Measurements from ENCODE around the gene APOL6.

The APOL6 gene

GRCh38 chr22:35684732-35685131 lies 36.5 kb downstream of the APOL6 start:
- Histone ChIP-seq H3K4me1 (ENCODE audit: insufficient read depth, low read length, severe bottlenecking) (peaks cover 49% of the 10 kb centered on the region), H3K36me3 (ENCODE audit: insufficient read depth, low read length) (peaks cover 3% of the 10 kb centered on the region; the same call in 1 of the 2 replicates), H4K20me1 (ENCODE audit: insufficient read depth, low read length) (no peaks in the 10 kb centered on the region), H3K9me2 (ENCODE audit: low read depth, low read length) (no peaks in the 10 kb centered on the region), H3K27me3 (ENCODE audit: insufficient read depth, low read length) (no peaks in the 10 kb centered on the region), H3K79me2 (ENCODE audit: insufficient read depth, low read length) (no peaks in the 10 kb centered on the region), H3K27ac (ENCODE audit: low read depth, low read length, poor library complexity, severe bottlenecking) (peak overlapping the region; percentile 99), H3K4me2 (ENCODE audit: low read length) (no peak overlapping the region), H3K9ac (ENCODE audit: low read length) (no peak overlapping the region), H3F3A (ENCODE audit: insufficient read depth, low read length) (no peaks in the 10 kb centered on the region; the same call in 1 of the 2 replicates), H3K4me3 (ENCODE audit: low read depth, low read length, poor library complexity, severe bottlenecking) (no peak overlapping the region), H2AFZ (ENCODE audit: low read length) (no peak overlapping the region), H3K9me3 (ENCODE audit: low read length) (peaks cover 7% of the 10 kb centered on the region)
- TF ChIP-seq CTCF (IDR thresholded peaks at IDR 0.05; ENCODE audit: low read length) (no peak), EZH2 (IDR thresholded peaks at IDR 0.05; ENCODE audit: borderline replicate concordance, low read length) (no peak)

- Histone ChIP-seq H3K36me3 (ENCODE audit: insufficient read depth, low read length) (peaks cover 3% of the 10 kb centered on the region; the same call in 1 of the 2 replicates), H2AFZ (ENCODE audit: low read length) (0 out of 2 replicates have a peak overlapping the region, but pooled peaks have one; percentile 31), H3K79me2 (ENCODE audit: insufficient read depth, low read length) (no peaks in the 10 kb centered on the region), H4K20me1 (ENCODE audit: insufficient read depth, low read length) (no peaks in the 10 kb centered on the region), H3K4me2 (ENCODE audit: low read length) (peak overlapping the region; percentile 69), H3K27me3 (ENCODE audit: insufficient read depth, low read length) (no peaks in the 10 kb centered on the region), H3F3A (ENCODE audit: insufficient read depth, low read length) (no peaks in the 10 kb centered on the region; the same call in 1 of the 2 replicates), H3K4me1 (ENCODE audit: insufficient read depth, low read length, severe bottlenecking) (peaks cover 58% of the 10 kb centered on the region), H3K9me3 (ENCODE audit: low read length) (peaks cover 7% of the 10 kb centered on the region), H3K9me2 (ENCODE audit: low read depth, low read length) (no peaks in the 10 kb centered on the region), H3K9ac (ENCODE audit: low read length) (peak overlapping the region; percentile 66), H3K27ac (ENCODE audit: low read depth, low read length, poor library complexity, severe bottlenecking) (peak overlapping the region; percentile 99), H3K4me3 (ENCODE audit: low read depth, low read length, poor library complexity, severe bottlenecking) (peak overlapping the region; percentile 48)
- TF ChIP-seq EZH2 (IDR thresholded peaks at IDR 0.05; ENCODE audit: borderline replicate concordance, low read length): no peak
- TF ChIP-seq CTCF (IDR thresholded peaks at IDR 0.05; ENCODE audit: low read length): no peak
These were observed 37.5 kb downstream of the APOL6 start for GRCh38 chr22:35685731-35686130.

- Histone ChIP-seq H3K4me1 (ENCODE audit: insufficient read depth, low read length, severe bottlenecking) (peaks cover 62% of the 10 kb centered on the region), H3K9ac (ENCODE audit: low read length) (peak overlapping the region; percentile 66), H3K9me3 (ENCODE audit: low read length) (peaks cover 7% of the 10 kb centered on the region), H2AFZ (ENCODE audit: low read length) (0 out of 2 replicates have a peak overlapping the region, but pooled peaks have one; percentile 31), H3F3A (ENCODE audit: insufficient read depth, low read length) (no peaks in the 10 kb centered on the region; the same call in 1 of the 2 replicates), H3K4me3 (ENCODE audit: low read depth, low read length, poor library complexity, severe bottlenecking) (peak overlapping the region; percentile 48), H3K27ac (ENCODE audit: low read depth, low read length, poor library complexity, severe bottlenecking) (peak overlapping the region; percentile 99), H3K27me3 (ENCODE audit: insufficient read depth, low read length) (no peaks in the 10 kb centered on the region), H3K9me2 (ENCODE audit: low read depth, low read length) (no peaks in the 10 kb centered on the region), H3K4me2 (ENCODE audit: low read length) (peak overlapping the region; percentile 69), H3K36me3 (ENCODE audit: insufficient read depth, low read length) (peaks cover 3% of the 10 kb centered on the region; the same call in 1 of the 2 replicates), H4K20me1 (ENCODE audit: insufficient read depth, low read length) (no peaks in the 10 kb centered on the region), H3K79me2 (ENCODE audit: insufficient read depth, low read length) (no peaks in the 10 kb centered on the region)
- TF ChIP-seq CTCF (IDR thresholded peaks at IDR 0.05; ENCODE audit: low read length) (no peak), EZH2 (IDR thresholded peaks at IDR 0.05; ENCODE audit: borderline replicate concordance, low read length) (no peak)
These were observed 38.1 kb downstream of the APOL6 start for GRCh38 chr22:35686298-35686697.

All from OCI-LY1 (cell line).